Natural killer cell (primary cell): ENCODE measurements around the gene AUTS2. TPM values are rescaled to one million over a fixed set of nuclear protein-coding genes. Genes with fewer than 3 reads are reported as not detected.

Source experiments
- ATAC-seq, 3 donors: fragments of 150-1000 bp in 2 of 3; fragments of 200-7000 bp in 1 of 3; cut with Tn5 transposase; 1 replicate in 1 of 3; 2 replicates in 2 of 3; pipeline ENCODE4 v1.10.0; 2021; ENCODE audit warnings: mild to moderate bottlenecking in 2 of 3, moderate library complexity in 2 of 3
- DNase-seq, 2 donors: peaks; one replicate each; pipeline versions ENCODE4 v3.0.0 to v3.0.0-alpha.2; 2013 to 2021; ENCODE audit warnings: mixed read lengths in 1 of 2
- H3K27ac ChIP-seq: one replicate; pipeline ENCODE4 v1.5.1; 2013; ENCODE audit warnings: mild to moderate bottlenecking, low read length
- H3K27me3 ChIP-seq: one replicate; pipeline ENCODE4 v1.6.1; 2013; ENCODE audit warnings: low read length; ENCODE audit not compliant: control insufficient read depth, insufficient read depth
- H3K36me3 ChIP-seq: one replicate; pipeline ENCODE4 v1.6.1; 2013; ENCODE audit warnings: low read length; ENCODE audit not compliant: control insufficient read depth, insufficient read depth
- H3K4me1 ChIP-seq: one replicate; pipeline ENCODE4 v1.6.1; 2013; ENCODE audit warnings: low read length; ENCODE audit not compliant: control insufficient read depth, insufficient read depth
- H3K4me3 ChIP-seq: one replicate; pipeline ENCODE4 v1.5.1; 2013; ENCODE audit warnings: low read length
- H3K9me3 ChIP-seq: one replicate; pipeline ENCODE4 v1.6.1; 2013; ENCODE audit warnings: low read length; ENCODE audit not compliant: control insufficient read depth, insufficient read depth
- H3K27ac Mint-ChIP-seq, 2 donors: one replicate each; pipeline ENCODE4 v1.8.0; 2022; ENCODE audit warnings: mild to moderate bottlenecking in 2 of 2, mixed read lengths in 2 of 2, moderate library complexity in 1 of 2
- H3K27me3 Mint-ChIP-seq, 2 donors: one replicate each; pipeline ENCODE4 v1.8.0; 2022; ENCODE audit warnings: low read depth in 2 of 2, mixed read lengths in 2 of 2
- H3K36me3 Mint-ChIP-seq: one replicate; pipeline ENCODE4 v1.8.0; 2022; ENCODE audit warnings: mixed read lengths
- H3K4me1 Mint-ChIP-seq, 2 donors: one replicate each; pipeline ENCODE4 v1.8.0; 2022; ENCODE audit warnings: mixed read lengths in 2 of 2
- H3K4me3 Mint-ChIP-seq: one replicate; pipeline ENCODE4 v1.8.0; 2022; ENCODE audit warnings: mild to moderate bottlenecking, moderate library complexity, mixed read lengths
- H3K9me3 Mint-ChIP-seq, 2 donors: one replicate each; pipeline ENCODE4 v1.8.0; 2022; ENCODE audit warnings: mixed read lengths in 2 of 2
- WGBS: methylation state at CpG from one replicate; pipeline ENCODE4 v1.1.7; 2013; ENCODE audit warnings: missing lambda C conversion rate; ENCODE audit not compliant: insufficient coverage; 5-methylcytosine and 5-hydroxymethylcytosine counted together
- intact Hi-C: fragments of 100-400 bp; cut with micrococcal nuclease; formaldehyde crosslinking; loops from one replicate; pipeline ENCODE4 v1.14.2; 2022
- total RNA-seq, 4 donors: library from RNA; stranded (reverse); fragments of 120-200 nt in 1 of 4; gene quantifications; one replicate each; pipeline versions ENCODE4 v1.2.3 to v1.2.4, GENCODE V29; 2013 to 2022
- TF ChIP-seq, protein P1 (sequence below): fragments of 200-600 bp; IDR thresholded peaks from one replicate; pipeline ENCODE4 v1.8.0; 2022; ENCODE audit warnings: antibody characterized with exemption

Gene AUTS2
- total RNA-seq, 3 donors from 2014 or later (not counting 1 experiment from before 2014, with no cell fraction given) = 147 to 197 (median 155) TPM

DNA sequence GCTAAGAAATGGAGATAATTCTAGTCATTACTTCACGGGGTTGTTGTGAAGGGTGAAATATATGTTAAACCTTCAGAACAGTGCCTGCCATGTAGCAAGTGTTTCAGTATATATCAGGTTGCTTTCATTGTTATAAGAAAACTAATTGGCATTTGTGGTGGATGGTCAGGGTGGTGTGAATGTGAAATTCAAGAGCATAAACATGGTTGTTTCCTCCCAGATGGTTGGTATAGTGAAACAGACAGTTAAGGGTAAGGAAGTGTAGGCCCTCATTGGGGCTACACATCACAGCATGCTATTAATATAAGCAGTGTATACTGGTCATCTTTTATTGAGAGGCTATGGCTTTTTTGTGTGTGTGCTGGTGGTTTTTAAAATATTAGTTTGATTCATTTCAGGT, 171.6 kb downstream of the AUTS2 start:
- intact Hi-C loops = no loop called here
- WGBS = 92% methylated on average over 1 of the region's 1 CpG
- no peak overlapping the region for H3K27ac Mint-ChIP-seq
- TF ChIP-seq, protein P1, sequence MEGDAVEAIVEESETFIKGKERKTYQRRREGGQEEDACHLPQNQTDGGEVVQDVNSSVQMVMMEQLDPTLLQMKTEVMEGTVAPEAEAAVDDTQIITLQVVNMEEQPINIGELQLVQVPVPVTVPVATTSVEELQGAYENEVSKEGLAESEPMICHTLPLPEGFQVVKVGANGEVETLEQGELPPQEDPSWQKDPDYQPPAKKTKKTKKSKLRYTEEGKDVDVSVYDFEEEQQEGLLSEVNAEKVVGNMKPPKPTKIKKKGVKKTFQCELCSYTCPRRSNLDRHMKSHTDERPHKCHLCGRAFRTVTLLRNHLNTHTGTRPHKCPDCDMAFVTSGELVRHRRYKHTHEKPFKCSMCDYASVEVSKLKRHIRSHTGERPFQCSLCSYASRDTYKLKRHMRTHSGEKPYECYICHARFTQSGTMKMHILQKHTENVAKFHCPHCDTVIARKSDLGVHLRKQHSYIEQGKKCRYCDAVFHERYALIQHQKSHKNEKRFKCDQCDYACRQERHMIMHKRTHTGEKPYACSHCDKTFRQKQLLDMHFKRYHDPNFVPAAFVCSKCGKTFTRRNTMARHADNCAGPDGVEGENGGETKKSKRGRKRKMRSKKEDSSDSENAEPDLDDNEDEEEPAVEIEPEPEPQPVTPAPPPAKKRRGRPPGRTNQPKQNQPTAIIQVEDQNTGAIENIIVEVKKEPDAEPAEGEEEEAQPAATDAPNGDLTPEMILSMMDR = no peak
- ATAC-seq (peak in 1 of 3 donors; percentile 64), DNase-seq (no peak)
- H3K27me3 Mint-ChIP-seq = no peaks in the 10 kb centered on the region
- no peak overlapping the region for H3K27ac ChIP-seq
- H3K4me3 Mint-ChIP-seq = no peak overlapping the region
- peaks cover 0 to 2% of the 10 kb centered on the region in 2 donors for H3K9me3 Mint-ChIP-seq
- peaks cover 14 to 16% of the 10 kb centered on the region in 2 donors for H3K4me1 Mint-ChIP-seq
- H3K4me3 ChIP-seq = no peak overlapping the region
- no peaks in the 10 kb centered on the region for H3K4me1 ChIP-seq
- no peaks in the 10 kb centered on the region for H3K9me3 ChIP-seq
- H3K36me3 Mint-ChIP-seq = no peaks in the 10 kb centered on the region
- no peaks in the 10 kb centered on the region for H3K36me3 ChIP-seq
- no peaks in the 10 kb centered on the region for H3K27me3 ChIP-seq

DNA sequence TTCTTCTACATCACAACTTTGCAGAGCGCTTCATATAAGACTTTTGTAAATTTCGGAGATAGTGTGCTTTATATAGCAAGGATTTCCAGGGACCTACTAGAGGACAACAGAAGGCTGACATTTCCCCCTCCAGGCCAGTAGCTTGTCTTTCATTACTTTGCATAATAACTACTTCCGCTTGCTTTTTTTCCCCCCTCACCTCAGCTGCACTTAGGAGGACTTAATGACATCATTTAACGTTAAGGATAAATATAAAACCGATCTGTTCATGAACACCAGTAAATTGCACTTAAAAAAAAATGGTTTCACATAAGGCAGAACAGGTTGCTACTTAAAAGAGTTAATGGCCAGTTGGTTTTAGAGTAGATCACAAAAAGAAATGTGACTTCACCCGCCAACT, 172.3 kb downstream of the AUTS2 start:
- H3K27me3 Mint-ChIP-seq = no peaks in the 10 kb centered on the region
- Histone ChIP-seq H3K9me3 (no peaks in the 10 kb centered on the region), H3K4me1 (no peaks in the 10 kb centered on the region), H3K4me3 (no peak overlapping the region), H3K27me3 (no peaks in the 10 kb centered on the region), H3K27ac (no peak overlapping the region), H3K36me3 (no peaks in the 10 kb centered on the region)
- no peaks in the 10 kb centered on the region for H3K36me3 Mint-ChIP-seq
- TF ChIP-seq, protein P1 = no peak
- ATAC-seq (no peak), DNase-seq (no peak)
- peaks cover 14 to 16% of the 10 kb centered on the region in 2 donors for H3K4me1 Mint-ChIP-seq
- H3K9me3 Mint-ChIP-seq = peaks cover 0 to 2% of the 10 kb centered on the region in 2 donors
- WGBS = 92% methylated on average over 4 of the region's 6 CpGs
- H3K27ac Mint-ChIP-seq = no peak overlapping the region
- H3K4me3 Mint-ChIP-seq = no peak overlapping the region
- intact Hi-C loops = no loop called here

DNA sequence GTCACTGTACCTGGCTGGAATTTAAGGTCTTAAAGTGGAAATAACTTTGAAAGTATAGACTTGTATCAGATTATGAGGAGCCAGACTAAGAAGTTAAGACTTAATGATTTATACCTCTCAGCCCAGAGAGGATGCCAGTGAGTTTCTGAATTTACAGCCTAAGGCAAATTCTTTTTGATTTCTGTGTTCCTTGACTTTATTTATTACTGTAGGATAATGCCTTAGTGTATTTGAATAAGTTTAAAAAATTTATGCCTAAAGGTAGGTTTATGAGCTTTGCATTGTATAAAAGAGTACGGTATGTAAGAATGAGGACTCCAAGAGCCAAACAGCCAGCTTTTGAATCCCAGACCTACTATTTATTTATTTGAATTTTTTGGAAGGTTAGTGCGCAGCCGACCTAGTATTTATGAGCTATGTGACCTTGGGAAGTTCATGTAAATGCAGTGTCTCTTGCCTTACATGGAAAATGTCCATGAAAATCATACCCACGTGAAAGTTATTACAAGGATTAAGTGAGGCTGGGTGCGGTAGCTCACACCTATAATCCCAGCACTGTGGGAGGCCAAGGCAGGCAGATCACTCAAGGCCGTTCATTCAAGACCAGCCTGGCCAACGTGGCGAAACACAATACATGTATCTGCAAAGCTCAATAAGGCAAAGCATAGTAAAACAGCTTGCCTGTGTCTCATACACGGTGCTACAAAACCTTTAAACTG, 174.6 kb downstream of the AUTS2 start:
- Mint-ChIP-seq H3K9me3 (peaks cover 0 to 2% of the 10 kb centered on the region in 2 donors), H3K27ac (no peak overlapping the region), H3K4me1 (peaks cover 10% of the 10 kb centered on the region in 2 donors), H3K4me3 (no peak overlapping the region), H3K36me3 (no peaks in the 10 kb centered on the region), H3K27me3 (no peaks in the 10 kb centered on the region)
- TF ChIP-seq, protein P1 = no peak
- 93% methylated on average over 9 of the region's 9 CpGs for WGBS
- no peaks in the 10 kb centered on the region for H3K36me3 ChIP-seq
- intact Hi-C loops = no loop called here
- H3K9me3 ChIP-seq = no peaks in the 10 kb centered on the region
- H3K4me3 ChIP-seq = no peak overlapping the region
- no peak for ATAC-seq
- no peak for DNase-seq
- no peak overlapping the region for H3K27ac ChIP-seq
- no peaks in the 10 kb centered on the region for H3K27me3 ChIP-seq
- H3K4me1 ChIP-seq = no peaks in the 10 kb centered on the region
